ENCODE data around the gene RAC2.

DNA sequence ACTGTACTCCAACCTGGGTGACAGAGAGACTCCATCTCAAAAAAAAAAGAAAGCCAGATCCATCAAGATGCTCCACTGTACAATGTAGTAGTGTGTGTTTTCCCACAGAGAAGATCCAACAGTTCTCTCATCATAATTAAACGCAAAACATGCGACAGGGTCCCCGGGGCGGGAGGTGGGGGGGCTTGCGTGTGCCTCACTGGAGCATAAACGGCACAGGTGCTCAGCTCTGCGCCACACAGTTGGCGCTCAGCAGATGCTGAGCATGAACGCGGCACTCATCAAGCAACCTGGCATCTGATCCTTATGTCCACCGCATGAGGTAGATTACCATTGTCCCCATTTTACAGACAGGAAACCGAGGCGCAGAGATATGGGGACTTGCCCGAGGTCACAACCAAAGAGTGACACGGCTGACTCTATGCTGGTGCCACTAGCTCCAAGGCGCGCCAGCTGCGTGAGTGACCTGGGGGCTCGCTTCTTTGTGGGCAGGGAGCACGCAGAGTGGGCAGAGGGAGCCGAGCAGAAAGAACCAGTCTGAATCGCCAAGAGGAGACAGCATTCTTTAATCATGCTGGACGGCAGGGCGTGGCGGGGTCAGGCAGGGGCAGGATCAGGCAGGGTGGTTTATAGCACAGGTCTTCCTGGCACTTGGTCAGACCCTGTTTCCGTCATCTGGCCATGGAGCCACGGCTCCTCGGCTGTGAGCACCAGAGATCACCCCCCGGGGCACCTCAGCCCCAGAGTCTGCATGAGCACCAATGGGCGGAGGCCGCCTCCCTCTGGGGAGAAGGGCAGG lies 64.2 kb downstream of the RAC2 start:
- no peak for TF ChIP-seq POLR2A (IDR thresholded peaks at IDR 0.05)
- TF ChIP-seq, protein P1, sequence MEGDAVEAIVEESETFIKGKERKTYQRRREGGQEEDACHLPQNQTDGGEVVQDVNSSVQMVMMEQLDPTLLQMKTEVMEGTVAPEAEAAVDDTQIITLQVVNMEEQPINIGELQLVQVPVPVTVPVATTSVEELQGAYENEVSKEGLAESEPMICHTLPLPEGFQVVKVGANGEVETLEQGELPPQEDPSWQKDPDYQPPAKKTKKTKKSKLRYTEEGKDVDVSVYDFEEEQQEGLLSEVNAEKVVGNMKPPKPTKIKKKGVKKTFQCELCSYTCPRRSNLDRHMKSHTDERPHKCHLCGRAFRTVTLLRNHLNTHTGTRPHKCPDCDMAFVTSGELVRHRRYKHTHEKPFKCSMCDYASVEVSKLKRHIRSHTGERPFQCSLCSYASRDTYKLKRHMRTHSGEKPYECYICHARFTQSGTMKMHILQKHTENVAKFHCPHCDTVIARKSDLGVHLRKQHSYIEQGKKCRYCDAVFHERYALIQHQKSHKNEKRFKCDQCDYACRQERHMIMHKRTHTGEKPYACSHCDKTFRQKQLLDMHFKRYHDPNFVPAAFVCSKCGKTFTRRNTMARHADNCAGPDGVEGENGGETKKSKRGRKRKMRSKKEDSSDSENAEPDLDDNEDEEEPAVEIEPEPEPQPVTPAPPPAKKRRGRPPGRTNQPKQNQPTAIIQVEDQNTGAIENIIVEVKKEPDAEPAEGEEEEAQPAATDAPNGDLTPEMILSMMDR (IDR thresholded peaks at IDR 0.05), result no peak
